Measurements from ENCODE around the gene NAV2. TPM values are rescaled to one million over a fixed set of nuclear protein-coding genes. Genes with fewer than 3 reads are reported as not detected.

NAV2 gene
- total RNA-seq, 1 experiment from 2014 or later, result 46.3 TPM

GRCh38 chr11:19829109-19829837 is 116.6 kb downstream of the NAV2 start:
- Mint-ChIP-seq H3K4me3 (no peak overlapping the region; a peak in 1 of 5 replicates), H3K36me3 (ENCODE audit: insufficient read depth in 1 of 3, low read depth in 3 of 3) (peaks cover 21 to 33% (median 25%) of the 10 kb centered on the region in 3 experiments; a peak in 6 of 7 replicates), H3K4me1 (peaks cover 62 to 67% of the 10 kb centered on the region in 2 experiments), H3K27me3 (ENCODE audit: low read depth) (no peaks in the 10 kb centered on the region; the same call in 1 of the 2 replicates), H3K9me3 (peaks cover 0 to 3% of the 10 kb centered on the region in 2 experiments; a peak in 2 of 5 replicates), H3K27ac (peak overlapping the region; percentile 71 to 81 (median 73); a peak in 5 of 7 replicates)
- H3K18ac ChIP-seq (ENCODE audit: insufficient read length, low read depth, low read length), result no peak overlapping the region
- no peak overlapping the region for H2BK120ac ChIP-seq (ENCODE audit: low read depth, low read length, poor library complexity, severe bottlenecking)
- H3K14ac ChIP-seq (ENCODE audit: insufficient read depth, low read length), result no peak overlapping the region
- no peak overlapping the region for H3K56ac ChIP-seq (ENCODE audit: insufficient read length, low read depth, low read length)
- no peak for DNase-seq
- no peaks in the 10 kb centered on the region for H3K23me2 ChIP-seq (ENCODE audit: insufficient read length, low read depth, low read length, poor library complexity, severe bottlenecking)
- H3K4me2 ChIP-seq (ENCODE audit: insufficient read depth, insufficient read length, low read length), result no peak overlapping the region
- no peaks in the 10 kb centered on the region for H3K9me3 ChIP-seq (ENCODE audit: control insufficient read depth, low read depth, low read length)
- H2BK15ac ChIP-seq (ENCODE audit: low read depth, low read length), result no peak overlapping the region
- no peak overlapping the region for H3T11ph ChIP-seq (ENCODE audit: low read length)
- H3K23ac ChIP-seq (ENCODE audit: insufficient read length, low read depth, low read length), result no peak overlapping the region
- no peak overlapping the region for H3K27ac ChIP-seq (ENCODE audit: insufficient read length, low read depth, low read length)
- TF ChIP-seq CTCF (conservative IDR thresholded peaks at IDR 0.05), result no peak
- peaks cover 2% of the 10 kb centered on the region; the same call in 1 of the 2 replicates for H3K79me2 ChIP-seq (ENCODE audit: insufficient read depth, low read length)
- no peak overlapping the region for H4K91ac ChIP-seq (ENCODE audit: insufficient read length, low read depth, low read length)
- no peak overlapping the region for H2BK5ac ChIP-seq (ENCODE audit: insufficient read length, low read length)
- peaks cover 3% of the 10 kb centered on the region for H3K79me1 ChIP-seq (ENCODE audit: insufficient read depth, low read depth, low read length, poor library complexity, severe bottlenecking)
- H4K8ac ChIP-seq (replicated peaks; ENCODE audit: insufficient read length, low read depth, low read length), result no peak overlapping the region
- H3K27me3 ChIP-seq (ENCODE audit: insufficient read depth, low read length), result no peaks in the 10 kb centered on the region
- H2AFZ ChIP-seq (ENCODE audit: low read length), result no peak overlapping the region
- no peak overlapping the region for H4K5ac ChIP-seq (ENCODE audit: insufficient read length, low read depth, low read length)
- no peak overlapping the region for H3K9ac ChIP-seq (ENCODE audit: extremely low read depth, insufficient read length, low read length)
- no peak overlapping the region for H2AK5ac ChIP-seq (ENCODE audit: insufficient read length, low read length)
- H3K4ac ChIP-seq (ENCODE audit: low read depth, low read length), result no peak overlapping the region
- peaks cover 15% of the 10 kb centered on the region for H3K4me1 ChIP-seq (ENCODE audit: insufficient read depth, low read length)
- WGBS (ENCODE audit: extremely low coverage, insufficient read length, low lambda C conversion rate), result no CpG with 5 or more reads among the region's 7 CpGs
- H2BK20ac ChIP-seq (ENCODE audit: low read depth, low read length, poor library complexity, severe bottlenecking), result no peak overlapping the region
- peak overlapping the region; percentile 69 for H2BK12ac ChIP-seq (ENCODE audit: insufficient read length, low read depth, low read length)
- no peaks in the 10 kb centered on the region for H4K20me1 ChIP-seq (ENCODE audit: control insufficient read depth, insufficient read depth, insufficient read length)
